Stimulated activated CD4-positive, alpha-beta T cell treated with anti-CD3 and anti-CD28 coated beads, Interleukin-1b, Interleukin-23, amount 100 ng/mL, for 48 hours (primary cell): ENCODE measurements around the gene TMEM107.
"Not testable (repeated sequence)": the region's sequence is repeated elsewhere in the genome, so short reads cannot be mapped to it uniquely, and the experiment has no call there.

Experiments used
- DNase-seq: peaks from one replicate; pipeline ENCODE4 v3.0.0-alpha.2; 2020

TMEM107 gene

DNA sequence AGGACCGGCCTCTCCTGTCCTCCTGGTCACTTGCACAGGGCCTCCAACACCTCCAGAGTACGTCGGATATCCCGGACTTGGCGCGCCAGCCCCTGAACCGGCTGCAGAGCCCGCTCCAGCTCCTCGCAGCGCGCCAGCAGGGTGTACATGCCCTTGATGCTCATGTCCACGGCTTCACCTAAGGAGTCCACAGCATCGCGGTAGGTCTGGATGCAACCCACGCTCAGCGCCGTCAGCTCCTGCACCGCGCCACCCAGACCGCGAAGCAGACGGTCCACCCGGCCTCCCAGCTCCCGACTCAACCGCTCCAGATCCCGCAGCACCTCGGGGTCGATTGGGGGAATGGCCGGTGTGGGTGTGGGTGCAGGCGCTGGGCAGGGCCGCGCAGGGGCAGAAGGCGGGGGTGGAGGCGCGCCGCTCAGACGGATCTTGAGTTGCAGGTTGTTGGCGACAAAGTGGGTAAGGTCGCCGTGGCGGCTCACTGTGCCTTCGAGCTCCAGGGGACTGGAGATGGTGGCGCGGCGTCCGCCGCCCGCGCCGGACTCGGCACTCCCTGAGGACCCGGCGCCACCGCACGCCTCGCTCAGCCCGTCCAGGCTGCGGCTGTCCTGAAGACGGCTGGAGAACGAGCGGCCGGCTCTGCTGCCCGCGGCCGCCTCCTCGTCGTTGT lies 13.0 kb upstream of the TMEM107 start:
- DNase-seq = no peak

DNA sequence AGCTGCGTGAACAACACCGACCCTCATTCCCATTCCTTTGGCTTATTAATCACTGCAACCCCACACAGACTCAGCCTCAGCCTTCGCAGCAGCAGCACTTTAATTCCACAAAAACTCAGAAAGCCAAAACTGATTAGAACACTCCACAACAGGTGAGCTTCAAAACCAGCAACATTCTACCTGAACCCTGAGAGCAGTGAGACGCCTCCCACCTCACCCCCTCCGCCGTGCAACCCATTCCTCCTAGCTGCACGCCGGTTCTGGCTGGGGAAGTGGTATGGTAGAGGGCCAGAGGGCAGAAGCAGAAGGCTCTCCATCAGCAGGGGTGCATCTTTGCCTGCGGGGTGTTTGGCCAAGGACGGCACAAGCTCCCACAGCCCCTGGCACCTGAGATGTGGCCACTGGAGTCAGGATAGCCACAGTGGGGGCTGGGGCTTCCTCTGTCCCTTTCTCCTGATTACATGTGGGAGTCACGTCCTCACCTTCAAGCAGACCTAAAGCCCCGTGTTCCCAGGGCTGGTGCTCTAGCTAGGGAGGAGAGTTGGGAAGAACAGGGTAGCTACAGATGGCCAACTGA lies 12.2 kb upstream of the TMEM107 start:
- DNase-seq = no peak

DNA sequence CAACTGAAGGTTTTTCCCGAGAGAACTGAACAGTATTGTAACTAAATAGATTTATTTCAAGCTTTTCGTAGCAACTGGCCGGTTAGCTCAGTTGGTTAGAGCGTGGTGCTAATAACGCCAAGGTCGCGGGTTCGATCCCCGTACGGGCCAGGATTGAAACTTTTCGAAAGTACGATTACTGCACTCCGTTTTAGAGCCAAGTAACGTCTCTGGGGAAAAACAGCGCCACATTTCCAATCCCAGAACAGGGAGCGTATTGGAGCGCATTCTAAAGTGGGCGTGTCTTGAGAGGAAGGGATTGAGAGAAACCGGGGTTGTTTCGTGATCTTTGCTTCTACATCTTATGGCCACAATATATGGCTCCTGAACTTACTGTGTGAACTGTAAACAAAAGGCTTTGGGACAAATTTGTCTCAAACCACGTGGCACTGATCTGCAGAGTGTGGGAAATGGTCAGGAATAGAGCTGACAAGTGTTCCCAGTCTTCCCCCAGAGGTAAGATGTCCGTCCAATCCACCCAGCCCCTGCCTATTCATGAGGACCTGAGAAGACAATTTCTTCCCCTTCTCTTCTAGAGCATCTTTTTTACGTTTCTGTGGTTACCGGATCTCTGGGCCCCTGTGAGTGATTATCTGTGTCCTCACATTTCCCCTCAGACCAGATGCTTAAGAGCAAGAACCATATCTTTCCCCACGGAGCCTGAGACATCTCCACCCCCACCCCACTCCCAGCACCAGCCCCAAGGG lies 11.5 kb upstream of the TMEM107 start:
- DNase-seq = peak; percentile 94

DNA sequence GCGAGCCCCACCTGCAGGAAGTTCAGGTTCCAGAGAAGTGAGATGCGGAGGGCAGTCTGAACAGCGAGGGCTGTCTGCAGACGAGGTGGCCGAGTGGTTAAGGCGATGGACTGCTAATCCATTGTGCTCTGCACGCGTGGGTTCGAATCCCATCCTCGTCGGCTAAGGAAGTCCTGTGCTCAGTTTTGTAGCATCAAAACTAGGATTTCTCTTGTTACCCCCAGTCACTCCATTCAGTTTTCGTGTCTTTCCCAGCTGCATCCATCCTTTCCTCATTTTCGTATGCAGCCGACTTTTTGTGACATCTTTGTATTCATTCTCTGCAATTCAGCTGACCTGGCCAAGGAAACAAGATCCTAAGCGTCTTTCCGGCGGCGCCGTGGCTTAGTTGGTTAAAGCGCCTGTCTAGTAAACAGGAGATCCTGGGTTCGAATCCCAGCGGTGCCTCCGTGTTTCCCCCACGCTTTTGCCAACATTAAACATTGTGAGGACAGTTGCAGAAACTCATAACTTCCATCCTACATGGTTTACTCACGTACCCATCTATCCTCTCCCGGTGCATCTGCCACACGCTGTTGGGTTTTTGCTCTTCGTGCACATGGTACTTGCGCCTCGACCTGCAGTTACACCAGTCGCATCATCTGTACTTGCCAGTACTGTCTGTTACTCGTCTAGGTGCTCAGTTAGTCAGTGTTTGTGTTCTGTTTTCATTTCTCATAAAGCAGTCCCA lies 10.8 kb upstream of the TMEM107 start:
- peak; percentile 97 for DNase-seq

DNA sequence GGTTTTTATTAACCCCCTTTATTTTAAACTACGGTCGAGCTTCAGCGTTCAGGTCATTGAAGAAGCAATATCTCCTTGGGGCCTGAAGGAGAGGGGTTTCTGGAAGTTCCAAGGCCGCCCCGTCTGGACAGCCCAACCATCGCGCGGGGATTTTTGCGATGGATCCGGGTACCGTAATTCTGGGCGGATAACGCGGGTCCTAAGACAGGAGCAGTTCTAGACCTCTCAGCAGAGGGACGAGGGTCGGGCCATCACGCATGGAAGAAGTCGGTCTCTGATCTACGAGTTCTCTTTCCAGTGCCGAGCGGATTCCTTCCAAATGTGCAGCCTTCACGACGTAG lies 10.2 kb upstream of the TMEM107 start:
- DNase-seq = no peak

DNA sequence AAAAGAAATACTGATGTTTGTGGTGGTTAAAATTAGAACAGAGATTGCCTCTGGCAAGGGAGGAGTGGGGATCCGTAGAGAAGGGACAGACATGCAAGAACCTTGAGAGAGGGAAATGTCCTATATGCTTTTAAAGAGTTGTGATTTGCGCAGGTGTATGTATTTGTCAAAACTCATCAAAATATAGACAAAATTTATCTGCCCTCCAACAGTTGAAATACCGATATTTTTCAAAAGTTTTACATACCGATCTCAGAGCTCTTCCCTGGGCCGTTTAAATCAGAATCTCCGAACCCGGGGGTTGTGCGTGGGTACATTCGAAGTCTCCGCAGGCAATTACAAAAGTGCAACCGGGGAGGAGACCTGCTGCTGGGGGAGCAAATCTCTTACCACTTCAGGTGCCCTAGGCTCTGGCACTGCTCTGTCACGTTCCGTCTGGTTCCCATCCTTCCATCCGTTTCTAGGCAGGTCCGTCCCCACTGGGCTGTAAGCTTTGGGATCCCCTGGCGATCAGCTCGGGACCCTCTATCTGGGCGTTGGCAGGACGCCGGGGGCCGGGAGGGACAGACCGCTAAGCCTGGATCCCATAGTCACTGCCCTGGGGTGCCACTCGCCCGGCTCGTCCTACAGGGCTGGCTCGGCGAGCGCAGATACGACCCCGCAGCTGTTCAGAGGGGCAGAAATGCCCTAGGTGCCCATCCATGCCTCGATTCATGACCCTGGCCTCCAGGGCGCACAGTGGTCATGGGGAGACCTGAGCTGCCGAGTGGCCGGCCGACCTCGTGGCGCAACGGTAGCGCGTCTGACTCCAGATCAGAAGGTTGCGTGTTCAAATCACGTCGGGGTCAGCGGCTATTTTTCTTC lies 9.6 kb upstream of the TMEM107 start:
- DNase-seq = peak; percentile 91

DNA sequence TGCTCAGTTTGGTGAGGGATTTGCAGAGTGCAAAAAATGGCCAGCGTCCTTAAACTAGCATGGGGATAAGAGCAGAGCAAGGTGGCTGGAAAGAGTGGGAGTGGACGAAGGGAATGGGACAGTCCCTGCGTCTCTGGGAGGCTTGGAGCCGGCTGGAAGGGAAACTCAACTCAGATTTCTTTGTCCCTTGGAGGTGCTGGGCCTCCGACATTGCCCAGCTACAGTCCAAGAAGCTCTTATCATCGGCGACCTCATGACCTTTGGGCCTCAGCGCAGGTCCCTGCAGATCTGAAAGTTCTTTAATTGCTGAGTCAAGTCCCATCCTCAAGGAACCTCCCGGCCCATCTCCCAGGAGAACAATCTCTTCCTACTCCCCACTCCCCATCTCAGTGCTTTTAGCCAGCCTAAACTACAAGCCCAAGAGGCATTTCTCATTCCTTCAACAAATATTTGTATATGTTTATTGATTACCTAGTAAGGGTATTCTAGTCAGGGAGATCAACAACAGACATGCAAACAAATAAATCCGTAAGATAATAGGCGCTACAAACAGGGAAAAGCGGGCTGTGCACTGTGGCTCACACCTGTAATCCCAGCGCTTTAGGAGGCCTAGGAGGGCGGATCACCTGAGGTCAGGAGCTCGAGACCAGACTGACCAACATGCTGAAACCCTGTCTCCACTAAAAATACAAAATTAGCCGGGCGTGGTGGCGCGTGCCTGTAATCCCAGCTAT lies 985 bp upstream of the TMEM107 start:
- no peak for DNase-seq

DNA sequence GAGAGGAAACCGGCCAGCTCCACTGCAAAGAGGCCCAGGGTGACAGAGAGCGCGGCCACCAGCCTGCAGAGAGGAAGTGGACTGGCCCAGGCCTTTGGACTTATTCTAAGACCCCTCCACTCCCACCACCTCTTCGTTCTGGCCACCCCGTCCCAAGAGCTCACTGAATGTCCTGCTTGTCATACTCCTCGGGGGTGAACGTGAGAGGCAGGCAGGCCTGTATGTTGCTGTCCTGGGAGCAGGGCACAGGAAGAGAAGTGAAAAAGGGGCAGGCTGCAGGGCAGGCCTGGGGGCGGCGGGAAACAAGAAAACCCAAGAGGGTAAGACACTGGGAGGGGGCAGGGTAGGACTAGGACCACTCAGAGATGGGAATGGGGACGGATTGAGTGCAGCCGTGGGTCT lies 384 bp downstream of the TMEM107 start:
- no peak for DNase-seq

DNA sequence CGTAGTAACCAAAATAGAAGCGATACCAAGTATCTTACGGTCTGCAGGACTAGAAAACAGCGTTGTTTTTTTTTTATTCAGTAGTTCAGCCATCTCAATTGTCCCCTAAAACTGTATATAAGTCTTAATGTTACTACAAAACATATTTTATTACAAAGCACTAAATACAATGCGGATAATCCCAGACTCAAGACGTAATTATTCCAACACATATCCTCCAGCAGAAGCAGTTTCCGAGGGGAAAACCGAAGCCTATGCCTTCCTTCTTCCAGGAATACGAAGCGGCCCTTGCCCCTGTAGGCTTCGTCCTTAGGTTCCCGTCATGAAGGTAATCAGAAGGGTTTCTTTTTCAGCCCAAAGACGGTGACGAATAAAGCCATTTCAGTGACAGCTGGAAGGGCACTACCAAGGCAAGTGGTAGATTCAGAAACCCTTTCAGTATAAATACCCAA lies 2.3 kb downstream of the TMEM107 start:
- no peak for DNase-seq

GRCh38 chr17:8173056-8173870 lies 2.9 kb downstream of the TMEM107 start:
- DNase-seq = peak; percentile 85

- not testable (repeated sequence) for DNase-seq
Observed at GRCh38 chr17:8170186-8170585, 6.0 kb downstream of the TMEM107 start.

DNA sequence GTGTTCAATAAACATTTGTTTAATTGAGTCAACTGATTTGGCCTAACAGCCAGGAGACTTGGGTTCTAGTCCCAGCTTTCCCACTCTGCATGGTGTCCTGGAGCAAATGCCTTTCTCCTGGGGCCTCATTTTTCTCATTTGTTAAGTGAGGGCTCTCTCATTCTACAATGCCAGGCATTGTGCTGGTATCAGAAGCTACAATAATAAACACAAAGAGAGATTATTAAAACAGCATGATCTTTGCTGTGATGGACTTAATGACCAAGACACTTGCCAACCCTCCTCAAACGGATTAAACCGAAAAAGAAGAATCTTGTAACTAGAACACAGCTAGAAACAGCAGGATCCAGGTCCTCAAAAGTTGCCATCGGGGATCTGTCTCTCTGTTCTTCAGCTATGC lies 8.7 kb downstream of the TMEM107 start:
- no peak for DNase-seq

GRCh38 chr17:8166731-8167130 lies 9.4 kb downstream of the TMEM107 start:
- DNase-seq = no peak

DNA sequence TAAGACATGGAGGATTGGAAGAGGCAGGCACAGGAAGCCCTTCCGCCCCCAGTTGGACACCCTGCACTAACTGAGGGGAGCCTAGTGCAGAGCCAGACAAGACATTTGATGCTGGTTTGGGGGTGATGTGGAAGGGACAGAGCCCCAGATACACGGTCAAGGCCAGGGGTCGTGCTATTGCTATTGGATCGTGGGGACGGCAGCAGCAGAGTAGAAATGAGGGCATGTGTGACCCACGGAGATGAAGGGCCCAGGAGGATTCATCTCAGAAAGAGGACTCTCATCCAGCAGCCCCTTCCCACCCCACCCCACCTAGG lies 11.4 kb downstream of the TMEM107 start:
- DNase-seq = no peak

GRCh38 chr17:8163978-8164814 lies 12.0 kb downstream of the TMEM107 start:
- DNase-seq = peak; percentile 82

DNA sequence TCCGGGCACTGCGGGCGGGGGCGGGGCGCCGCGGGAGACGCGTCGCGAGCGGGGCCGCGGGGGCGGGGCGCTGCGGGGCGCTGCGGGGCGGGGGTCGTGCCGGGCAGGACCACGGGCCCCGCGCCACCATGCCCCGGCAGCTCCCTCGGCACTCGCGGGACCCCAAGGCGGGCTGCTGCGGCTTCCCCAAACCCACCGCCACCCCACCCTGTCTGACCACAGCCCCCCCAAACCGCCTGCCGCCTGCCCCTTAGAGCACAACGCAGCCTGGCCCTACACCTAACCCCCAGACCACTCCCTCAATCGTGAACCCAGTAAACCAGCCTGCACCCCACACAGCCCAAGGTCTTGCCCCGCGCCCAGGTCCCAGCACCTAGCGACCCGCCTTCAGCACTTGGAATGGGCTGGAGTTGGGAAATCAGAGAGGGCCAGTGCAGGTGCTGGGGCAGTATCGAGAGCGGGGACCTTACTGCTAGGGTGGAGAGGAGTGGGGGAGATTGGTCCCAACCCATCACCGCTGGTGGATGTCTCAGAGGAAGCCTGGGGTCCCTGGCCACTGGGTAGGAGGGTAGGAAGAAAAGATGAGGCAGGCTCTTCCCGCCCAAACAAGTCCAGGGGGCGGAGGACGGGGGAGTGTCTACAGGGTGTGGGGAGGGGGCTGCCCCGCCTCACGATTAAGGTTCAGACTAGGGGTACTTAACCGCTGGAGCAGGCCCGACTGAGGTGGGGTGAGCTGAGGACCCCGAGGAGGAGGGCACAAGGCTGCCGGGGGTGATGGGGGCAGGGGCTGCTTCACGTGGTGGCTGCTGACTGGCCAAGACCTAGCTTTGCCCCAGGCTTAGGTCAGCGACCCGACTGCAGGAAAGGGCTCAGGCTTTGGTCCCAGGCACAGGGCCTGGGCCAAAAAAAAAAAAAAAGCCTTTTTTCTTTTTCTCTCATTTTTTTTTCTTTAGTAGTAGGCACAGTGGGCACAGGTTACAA lies 12.9 kb downstream of the TMEM107 start:
- DNase-seq = no peak

DNA sequence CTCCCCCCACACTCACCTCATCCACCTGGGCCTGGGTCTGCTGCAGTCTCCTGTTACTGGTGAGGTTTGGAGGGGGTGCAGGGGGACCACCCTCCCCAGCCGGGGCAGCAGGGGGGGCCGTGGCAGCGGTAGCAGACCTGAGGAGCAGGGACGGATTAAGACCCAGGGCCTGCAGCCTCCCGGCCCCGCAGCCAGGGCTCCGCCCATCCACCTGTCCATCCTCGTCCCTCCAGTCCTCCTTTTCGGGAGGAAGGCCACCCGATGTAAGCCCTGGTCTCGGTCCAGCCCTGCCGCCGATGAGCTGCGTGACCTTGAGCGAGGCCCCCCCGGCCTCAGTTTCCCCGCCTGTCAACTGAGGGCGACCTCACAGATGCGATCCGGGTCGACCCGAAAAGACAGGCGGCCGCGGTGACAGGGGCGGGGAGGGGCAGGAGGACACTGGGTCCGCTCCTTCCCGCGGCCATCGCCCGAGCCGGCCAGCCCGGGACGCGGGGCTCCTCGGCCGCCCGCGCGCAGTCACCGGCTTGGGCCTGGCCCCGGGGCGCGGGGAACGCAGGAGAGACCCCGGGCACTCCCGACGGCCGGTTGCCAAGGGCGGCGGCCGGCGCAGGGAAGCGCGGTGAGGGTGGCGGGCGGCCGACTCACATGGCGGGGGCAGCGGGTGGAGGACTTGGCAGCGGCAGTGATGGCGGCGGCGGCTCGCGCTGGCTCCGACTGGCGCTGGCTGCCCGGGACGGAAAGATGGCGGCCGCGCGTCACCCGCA lies 13.8 kb downstream of the TMEM107 start, which contains the start of gene VAMP2:
TSS of gene VAMP2 (minus strand) at position 716 of the 764 bp plus-strand sequence. CDS start at position 647, 69 bp downstream.
- DNase-seq = peak; percentile 79
